WTC11 (cell line): ENCODE data around the gene TOMM5. TPM values are rescaled to one million over a fixed set of nuclear protein-coding genes. Genes with fewer than 3 reads are reported as not detected.

Experiments
- ATAC-seq: fragments of 200-7000 bp; cut with Tn5 transposase; 2 replicates; pipeline ENCODE4 v1.10.0; 2021; ENCODE audit warnings: mild to moderate bottlenecking, moderate library complexity
- CTCF ChIA-PET: fragments of 300-600 bp; sonication (Branson Sonifier 250); formaldehyde crosslinking; loops from one replicate; lab custom pipeline; 2021; ENCODE audit warnings: antibody characterized with exemption; lab: Charles Lee
- POLR2A ChIA-PET: fragments of 350-600 bp; sonication (Branson Sonifier 250); formaldehyde crosslinking; loops from one replicate; lab custom pipeline; 2021; ENCODE audit warnings: antibody characterized with exemption; lab: Charles Lee
- DNase-seq: peaks from one replicate; pipeline ENCODE4 v3.0.0; 2021; ENCODE audit warnings: low spot score
- H3K27ac Mint-ChIP-seq: 2 replicates; pipeline ENCODE4 v1.8.0; 2021; ENCODE audit warnings: mixed read lengths
- H3K27me3 Mint-ChIP-seq: 2 replicates; pipeline ENCODE4 v1.8.0; 2021; ENCODE audit warnings: low read depth, mild to moderate bottlenecking, moderate library complexity, mixed read lengths
- H3K36me3 Mint-ChIP-seq: 2 replicates; pipeline ENCODE4 v1.8.0; 2021; ENCODE audit warnings: mixed read lengths
- H3K4me1 Mint-ChIP-seq: 2 replicates; pipeline ENCODE4 v1.8.0; 2022; ENCODE audit warnings: mixed read lengths
- H3K4me3 Mint-ChIP-seq: 2 replicates; pipeline ENCODE4 v1.8.0; 2021; ENCODE audit warnings: mild to moderate bottlenecking, moderate library complexity, mixed read lengths
- H3K9me3 Mint-ChIP-seq: 2 replicates; pipeline ENCODE4 v1.8.0; 2021; ENCODE audit warnings: mixed read lengths
- GRHL2 ChIP-seq: fragments of 250-450 bp; sonication (Bioruptor Pico); IDR thresholded peaks from 2 replicates; pipeline ENCODE4 v1.8.0; 2022; ENCODE audit warnings: mild to moderate bottlenecking, moderate library complexity; ENCODE audit not compliant: insufficient replicate concordance, severe bottlenecking
- MXD4 ChIP-seq: fragments of 250-450 bp; sonication (Bioruptor Pico); IDR thresholded peaks from 2 replicates; pipeline ENCODE4 v1.8.0; 2021; ENCODE audit warnings: mild to moderate bottlenecking, moderate library complexity, borderline replicate concordance
- SOX15 ChIP-seq: fragments of 250-450 bp; sonication (Bioruptor Pico); IDR thresholded peaks from 2 replicates; pipeline ENCODE4 v1.9.0; 2021; ENCODE audit warnings: mild to moderate bottlenecking
- ZNF121 ChIP-seq: sonication (generic); formaldehyde crosslinking; IDR thresholded peaks from 2 replicates; pipeline ENCODE4 v1.8.0; 2023; ENCODE audit warnings: missing genetic modification reagents
- total RNA-seq: library from RNA; stranded (reverse); gene quantifications from 3 replicates; pipeline ENCODE4 v1.2.3, GENCODE V29; 2021
- TF ChIP-seq, protein P1 (sequence below): sonication (generic); formaldehyde crosslinking; IDR thresholded peaks from 2 replicates; pipeline ENCODE4 v1.8.0; 2022; ENCODE audit warnings: missing genetic modification reagents
- TF ChIP-seq, protein P2 (sequence below): fragments of 200-600 bp; IDR thresholded peaks from 2 replicates; pipeline ENCODE4 v1.8.0; 2022; ENCODE audit warnings: antibody characterized with exemption
- TF ChIP-seq, protein P3 (sequence below): sonication (generic); formaldehyde crosslinking; IDR thresholded peaks from 2 replicates; pipeline ENCODE4 v1.8.1; 2023; ENCODE audit warnings: mild to moderate bottlenecking, missing genetic modification reagents
- TF ChIP-seq, protein P4 (sequence below): fragments of 250-450 bp; sonication (Bioruptor Pico); conservative IDR thresholded peaks from 2 replicates; pipeline ENCODE4 v1.9.0; 2021; ENCODE audit warnings: mild to moderate bottlenecking
- TF ChIP-seq, protein P5 (sequence below): sonication (generic); formaldehyde crosslinking; IDR thresholded peaks from 2 replicates; pipeline ENCODE4 v1.8.1; 2023; ENCODE audit warnings: mild to moderate bottlenecking, missing genetic modification reagents, moderate library complexity
- TF ChIP-seq, protein P6 (sequence below): sonication (generic); formaldehyde crosslinking; IDR thresholded peaks from 2 replicates; pipeline ENCODE4 v1.8.1; 2022; ENCODE audit warnings: mild to moderate bottlenecking, moderate library complexity, missing genetic modification reagents
- TF ChIP-seq, protein P7 (sequence below): sonication (generic); formaldehyde crosslinking; IDR thresholded peaks from 2 replicates; pipeline ENCODE4 v1.8.1; 2023; ENCODE audit warnings: mild to moderate bottlenecking, missing genetic modification reagents, borderline replicate concordance
- TF ChIP-seq, protein P8 (sequence below): sonication (generic); formaldehyde crosslinking; IDR thresholded peaks from 2 replicates; pipeline ENCODE4 v1.8.0; 2022; ENCODE audit warnings: mild to moderate bottlenecking, missing genetic modification reagents
- TF ChIP-seq, protein P9 (sequence below): fragments of 250-450 bp; sonication (Bioruptor Pico); IDR thresholded peaks from 2 replicates; pipeline ENCODE4 v1.9.0; 2021; ENCODE audit warnings: mild to moderate bottlenecking, borderline replicate concordance

Gene TOMM5
- total RNA-seq, 1 experiment from 2014 or later, result 112 TPM

DNA sequence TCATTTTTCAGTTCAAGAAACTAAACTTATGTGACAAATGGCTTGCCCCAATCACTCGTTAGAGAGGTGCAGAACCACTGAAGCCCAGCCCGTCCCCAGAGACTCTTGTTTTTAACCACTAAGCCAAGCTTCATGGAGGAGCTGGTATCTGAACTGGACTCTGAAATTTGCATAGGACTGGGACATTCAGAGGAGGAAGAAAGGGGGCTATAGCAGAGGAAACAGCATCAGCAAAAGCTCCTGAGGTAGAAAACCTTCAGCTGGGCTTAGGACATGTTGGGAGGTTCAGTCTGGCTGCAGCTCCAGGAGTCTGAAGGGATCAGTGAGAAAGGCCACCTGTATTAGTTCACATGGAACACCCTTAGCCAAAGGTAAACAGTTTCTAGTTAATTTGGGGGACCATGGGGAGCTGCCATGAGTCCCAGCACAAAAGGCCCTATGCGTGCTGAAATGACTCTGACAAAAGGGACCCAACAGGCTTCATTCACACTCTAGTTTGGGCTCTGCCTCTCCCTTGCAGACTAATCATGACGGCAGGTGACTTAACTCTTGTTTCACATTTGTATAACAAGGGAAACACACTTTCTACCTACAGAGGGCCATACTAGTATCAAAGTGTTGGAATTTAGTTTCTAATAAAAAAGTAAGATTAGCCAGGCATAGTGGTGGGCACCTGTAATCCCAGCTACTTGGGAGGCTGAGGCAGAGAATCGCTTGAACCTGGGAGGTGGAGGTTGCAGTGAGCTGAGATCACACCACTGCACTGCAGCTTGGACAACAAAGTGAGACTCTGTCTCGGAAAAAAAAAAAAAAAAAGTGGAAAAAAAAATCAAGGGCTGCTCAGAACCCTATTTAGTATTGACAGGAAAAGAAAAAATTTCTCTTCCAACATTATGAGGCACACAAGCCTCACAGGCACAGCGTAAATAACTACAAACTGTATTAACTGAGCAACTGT, 26.5 kb downstream of the TOMM5 start (continued):
- TF ChIP-seq, protein P1, sequence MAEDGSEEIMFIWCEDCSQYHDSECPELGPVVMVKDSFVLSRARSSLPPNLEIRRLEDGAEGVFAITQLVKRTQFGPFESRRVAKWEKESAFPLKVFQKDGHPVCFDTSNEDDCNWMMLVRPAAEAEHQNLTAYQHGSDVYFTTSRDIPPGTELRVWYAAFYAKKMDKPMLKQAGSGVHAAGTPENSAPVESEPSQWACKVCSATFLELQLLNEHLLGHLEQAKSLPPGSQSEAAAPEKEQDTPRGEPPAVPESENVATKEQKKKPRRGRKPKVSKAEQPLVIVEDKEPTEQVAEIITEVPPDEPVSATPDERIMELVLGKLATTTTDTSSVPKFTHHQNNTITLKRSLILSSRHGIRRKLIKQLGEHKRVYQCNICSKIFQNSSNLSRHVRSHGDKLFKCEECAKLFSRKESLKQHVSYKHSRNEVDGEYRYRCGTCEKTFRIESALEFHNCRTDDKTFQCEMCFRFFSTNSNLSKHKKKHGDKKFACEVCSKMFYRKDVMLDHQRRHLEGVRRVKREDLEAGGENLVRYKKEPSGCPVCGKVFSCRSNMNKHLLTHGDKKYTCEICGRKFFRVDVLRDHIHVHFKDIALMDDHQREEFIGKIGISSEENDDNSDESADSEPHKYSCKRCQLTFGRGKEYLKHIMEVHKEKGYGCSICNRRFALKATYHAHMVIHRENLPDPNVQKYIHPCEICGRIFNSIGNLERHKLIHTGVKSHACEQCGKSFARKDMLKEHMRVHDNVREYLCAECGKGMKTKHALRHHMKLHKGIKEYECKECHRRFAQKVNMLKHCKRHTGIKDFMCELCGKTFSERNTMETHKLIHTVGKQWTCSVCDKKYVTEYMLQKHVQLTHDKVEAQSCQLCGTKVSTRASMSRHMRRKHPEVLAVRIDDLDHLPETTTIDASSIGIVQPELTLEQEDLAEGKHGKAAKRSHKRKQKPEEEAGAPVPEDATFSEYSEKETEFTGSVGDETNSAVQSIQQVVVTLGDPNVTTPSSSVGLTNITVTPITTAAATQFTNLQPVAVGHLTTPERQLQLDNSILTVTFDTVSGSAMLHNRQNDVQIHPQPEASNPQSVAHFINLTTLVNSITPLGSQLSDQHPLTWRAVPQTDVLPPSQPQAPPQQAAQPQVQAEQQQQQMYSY (CRISPR knock-in tag), result no peak
- TF ChIP-seq ZNF121, result no peak
- TF ChIP-seq, protein P2, sequence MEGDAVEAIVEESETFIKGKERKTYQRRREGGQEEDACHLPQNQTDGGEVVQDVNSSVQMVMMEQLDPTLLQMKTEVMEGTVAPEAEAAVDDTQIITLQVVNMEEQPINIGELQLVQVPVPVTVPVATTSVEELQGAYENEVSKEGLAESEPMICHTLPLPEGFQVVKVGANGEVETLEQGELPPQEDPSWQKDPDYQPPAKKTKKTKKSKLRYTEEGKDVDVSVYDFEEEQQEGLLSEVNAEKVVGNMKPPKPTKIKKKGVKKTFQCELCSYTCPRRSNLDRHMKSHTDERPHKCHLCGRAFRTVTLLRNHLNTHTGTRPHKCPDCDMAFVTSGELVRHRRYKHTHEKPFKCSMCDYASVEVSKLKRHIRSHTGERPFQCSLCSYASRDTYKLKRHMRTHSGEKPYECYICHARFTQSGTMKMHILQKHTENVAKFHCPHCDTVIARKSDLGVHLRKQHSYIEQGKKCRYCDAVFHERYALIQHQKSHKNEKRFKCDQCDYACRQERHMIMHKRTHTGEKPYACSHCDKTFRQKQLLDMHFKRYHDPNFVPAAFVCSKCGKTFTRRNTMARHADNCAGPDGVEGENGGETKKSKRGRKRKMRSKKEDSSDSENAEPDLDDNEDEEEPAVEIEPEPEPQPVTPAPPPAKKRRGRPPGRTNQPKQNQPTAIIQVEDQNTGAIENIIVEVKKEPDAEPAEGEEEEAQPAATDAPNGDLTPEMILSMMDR, result no peak
- no peak for TF ChIP-seq GRHL2 (CRISPR knock-in tag)
- TF ChIP-seq MXD4, result no peak
- TF ChIP-seq, protein P3, sequence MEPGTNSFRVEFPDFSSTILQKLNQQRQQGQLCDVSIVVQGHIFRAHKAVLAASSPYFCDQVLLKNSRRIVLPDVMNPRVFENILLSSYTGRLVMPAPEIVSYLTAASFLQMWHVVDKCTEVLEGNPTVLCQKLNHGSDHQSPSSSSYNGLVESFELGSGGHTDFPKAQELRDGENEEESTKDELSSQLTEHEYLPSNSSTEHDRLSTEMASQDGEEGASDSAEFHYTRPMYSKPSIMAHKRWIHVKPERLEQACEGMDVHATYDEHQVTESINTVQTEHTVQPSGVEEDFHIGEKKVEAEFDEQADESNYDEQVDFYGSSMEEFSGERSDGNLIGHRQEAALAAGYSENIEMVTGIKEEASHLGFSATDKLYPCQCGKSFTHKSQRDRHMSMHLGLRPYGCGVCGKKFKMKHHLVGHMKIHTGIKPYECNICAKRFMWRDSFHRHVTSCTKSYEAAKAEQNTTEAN, result no peak

DNA sequence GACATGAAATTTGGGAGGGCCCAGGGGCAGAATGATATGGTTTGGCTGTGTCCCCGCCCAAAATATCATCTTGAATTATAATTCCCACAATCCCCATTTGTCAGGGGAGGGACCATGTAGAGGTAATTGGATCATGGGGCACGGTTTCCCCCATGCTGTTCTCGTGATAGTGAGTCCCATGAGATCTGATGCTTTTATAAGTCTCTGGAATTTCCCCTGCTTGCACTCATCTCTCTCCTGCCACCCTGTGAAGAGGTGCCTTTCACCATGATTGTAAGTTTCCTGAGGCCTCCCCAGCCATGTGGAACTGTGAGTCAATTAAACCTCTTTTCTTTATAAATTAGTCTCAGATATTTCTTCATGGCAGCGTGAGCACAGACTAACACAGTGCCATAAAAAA, 27.5 kb downstream of the TOMM5 start:
- H3K9me3 Mint-ChIP-seq, result peaks cover 25% of the 10 kb centered on the region
- H3K27ac Mint-ChIP-seq, result no peak overlapping the region
- peaks cover 23% of the 10 kb centered on the region for H3K4me1 Mint-ChIP-seq
- ATAC-seq (no peak), DNase-seq (no peak)
- ChIA-PET CTCF (no interaction called here), POLR2A (no interaction called here)
- no peaks in the 10 kb centered on the region; the same call in none of the 2 replicates for H3K27me3 Mint-ChIP-seq
- no peak overlapping the region for H3K4me3 Mint-ChIP-seq
- peaks cover 26% of the 10 kb centered on the region for H3K36me3 Mint-ChIP-seq
- TF ChIP-seq, protein P4, sequence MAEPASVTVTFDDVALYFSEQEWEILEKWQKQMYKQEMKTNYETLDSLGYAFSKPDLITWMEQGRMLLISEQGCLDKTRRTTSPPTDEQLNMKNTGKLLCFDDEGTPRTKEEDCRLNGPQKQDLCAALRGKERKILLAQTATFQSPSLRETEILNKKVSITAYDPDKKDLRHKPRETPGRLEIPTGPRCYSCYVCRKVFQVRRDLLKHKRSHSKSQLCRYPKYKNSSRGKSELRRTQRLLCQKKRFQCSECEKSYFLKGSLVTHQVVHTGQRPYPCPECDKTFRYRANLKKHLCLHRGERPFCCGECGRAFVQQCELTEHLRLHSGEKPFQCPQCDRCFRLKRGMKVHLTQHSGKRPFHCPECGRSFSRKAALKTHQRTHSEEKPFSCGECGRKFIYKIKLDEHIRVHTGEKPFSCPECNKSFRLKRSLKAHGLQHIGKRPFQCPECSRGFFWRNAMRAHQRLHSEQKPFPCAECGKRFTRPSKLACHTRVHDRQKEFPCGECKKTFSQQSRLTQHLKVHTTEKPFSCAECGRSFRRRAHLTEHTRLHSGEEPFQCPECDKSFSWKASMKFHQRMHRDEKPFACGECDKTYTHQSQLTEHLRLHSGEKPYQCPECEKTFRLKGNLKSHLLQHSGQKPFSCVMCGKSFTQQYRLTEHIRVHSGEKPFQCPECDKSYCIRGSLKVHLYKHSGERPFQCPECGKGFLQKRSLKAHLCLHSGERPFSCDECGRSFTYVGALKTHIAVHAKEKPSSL (CRISPR knock-in tag), result no peak
- TF ChIP-seq, protein P5, sequence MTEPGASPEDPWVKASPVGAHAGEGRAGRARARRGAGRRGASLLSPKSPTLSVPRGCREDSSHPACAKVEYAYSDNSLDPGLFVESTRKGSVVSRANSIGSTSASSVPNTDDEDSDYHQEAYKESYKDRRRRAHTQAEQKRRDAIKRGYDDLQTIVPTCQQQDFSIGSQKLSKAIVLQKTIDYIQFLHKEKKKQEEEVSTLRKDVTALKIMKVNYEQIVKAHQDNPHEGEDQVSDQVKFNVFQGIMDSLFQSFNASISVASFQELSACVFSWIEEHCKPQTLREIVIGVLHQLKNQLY, result no peak
- TF ChIP-seq, protein P6, sequence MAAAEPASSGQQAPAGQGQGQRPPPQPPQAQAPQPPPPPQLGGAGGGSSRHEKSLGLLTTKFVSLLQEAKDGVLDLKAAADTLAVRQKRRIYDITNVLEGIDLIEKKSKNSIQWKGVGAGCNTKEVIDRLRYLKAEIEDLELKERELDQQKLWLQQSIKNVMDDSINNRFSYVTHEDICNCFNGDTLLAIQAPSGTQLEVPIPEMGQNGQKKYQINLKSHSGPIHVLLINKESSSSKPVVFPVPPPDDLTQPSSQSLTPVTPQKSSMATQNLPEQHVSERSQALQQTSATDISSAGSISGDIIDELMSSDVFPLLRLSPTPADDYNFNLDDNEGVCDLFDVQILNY (CRISPR knock-in tag), result no peak
- TF ChIP-seq, protein P7, sequence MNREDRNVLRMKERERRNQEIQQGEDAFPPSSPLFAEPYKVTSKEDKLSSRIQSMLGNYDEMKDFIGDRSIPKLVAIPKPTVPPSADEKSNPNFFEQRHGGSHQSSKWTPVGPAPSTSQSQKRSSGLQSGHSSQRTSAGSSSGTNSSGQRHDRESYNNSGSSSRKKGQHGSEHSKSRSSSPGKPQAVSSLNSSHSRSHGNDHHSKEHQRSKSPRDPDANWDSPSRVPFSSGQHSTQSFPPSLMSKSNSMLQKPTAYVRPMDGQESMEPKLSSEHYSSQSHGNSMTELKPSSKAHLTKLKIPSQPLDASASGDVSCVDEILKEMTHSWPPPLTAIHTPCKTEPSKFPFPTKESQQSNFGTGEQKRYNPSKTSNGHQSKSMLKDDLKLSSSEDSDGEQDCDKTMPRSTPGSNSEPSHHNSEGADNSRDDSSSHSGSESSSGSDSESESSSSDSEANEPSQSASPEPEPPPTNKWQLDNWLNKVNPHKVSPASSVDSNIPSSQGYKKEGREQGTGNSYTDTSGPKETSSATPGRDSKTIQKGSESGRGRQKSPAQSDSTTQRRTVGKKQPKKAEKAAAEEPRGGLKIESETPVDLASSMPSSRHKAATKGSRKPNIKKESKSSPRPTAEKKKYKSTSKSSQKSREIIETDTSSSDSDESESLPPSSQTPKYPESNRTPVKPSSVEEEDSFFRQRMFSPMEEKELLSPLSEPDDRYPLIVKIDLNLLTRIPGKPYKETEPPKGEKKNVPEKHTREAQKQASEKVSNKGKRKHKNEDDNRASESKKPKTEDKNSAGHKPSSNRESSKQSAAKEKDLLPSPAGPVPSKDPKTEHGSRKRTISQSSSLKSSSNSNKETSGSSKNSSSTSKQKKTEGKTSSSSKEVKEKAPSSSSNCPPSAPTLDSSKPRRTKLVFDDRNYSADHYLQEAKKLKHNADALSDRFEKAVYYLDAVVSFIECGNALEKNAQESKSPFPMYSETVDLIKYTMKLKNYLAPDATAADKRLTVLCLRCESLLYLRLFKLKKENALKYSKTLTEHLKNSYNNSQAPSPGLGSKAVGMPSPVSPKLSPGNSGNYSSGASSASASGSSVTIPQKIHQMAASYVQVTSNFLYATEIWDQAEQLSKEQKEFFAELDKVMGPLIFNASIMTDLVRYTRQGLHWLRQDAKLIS (CRISPR knock-in tag), result no peak
- TF ChIP-seq, protein P8, sequence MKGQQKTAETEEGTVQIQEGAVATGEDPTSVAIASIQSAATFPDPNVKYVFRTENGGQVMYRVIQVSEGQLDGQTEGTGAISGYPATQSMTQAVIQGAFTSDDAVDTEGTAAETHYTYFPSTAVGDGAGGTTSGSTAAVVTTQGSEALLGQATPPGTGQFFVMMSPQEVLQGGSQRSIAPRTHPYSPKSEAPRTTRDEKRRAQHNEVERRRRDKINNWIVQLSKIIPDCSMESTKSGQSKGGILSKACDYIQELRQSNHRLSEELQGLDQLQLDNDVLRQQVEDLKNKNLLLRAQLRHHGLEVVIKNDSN, result no peak
- TF ChIP-seq SOX15 (CRISPR knock-in tag), result no peak
- TF ChIP-seq, protein P9, sequence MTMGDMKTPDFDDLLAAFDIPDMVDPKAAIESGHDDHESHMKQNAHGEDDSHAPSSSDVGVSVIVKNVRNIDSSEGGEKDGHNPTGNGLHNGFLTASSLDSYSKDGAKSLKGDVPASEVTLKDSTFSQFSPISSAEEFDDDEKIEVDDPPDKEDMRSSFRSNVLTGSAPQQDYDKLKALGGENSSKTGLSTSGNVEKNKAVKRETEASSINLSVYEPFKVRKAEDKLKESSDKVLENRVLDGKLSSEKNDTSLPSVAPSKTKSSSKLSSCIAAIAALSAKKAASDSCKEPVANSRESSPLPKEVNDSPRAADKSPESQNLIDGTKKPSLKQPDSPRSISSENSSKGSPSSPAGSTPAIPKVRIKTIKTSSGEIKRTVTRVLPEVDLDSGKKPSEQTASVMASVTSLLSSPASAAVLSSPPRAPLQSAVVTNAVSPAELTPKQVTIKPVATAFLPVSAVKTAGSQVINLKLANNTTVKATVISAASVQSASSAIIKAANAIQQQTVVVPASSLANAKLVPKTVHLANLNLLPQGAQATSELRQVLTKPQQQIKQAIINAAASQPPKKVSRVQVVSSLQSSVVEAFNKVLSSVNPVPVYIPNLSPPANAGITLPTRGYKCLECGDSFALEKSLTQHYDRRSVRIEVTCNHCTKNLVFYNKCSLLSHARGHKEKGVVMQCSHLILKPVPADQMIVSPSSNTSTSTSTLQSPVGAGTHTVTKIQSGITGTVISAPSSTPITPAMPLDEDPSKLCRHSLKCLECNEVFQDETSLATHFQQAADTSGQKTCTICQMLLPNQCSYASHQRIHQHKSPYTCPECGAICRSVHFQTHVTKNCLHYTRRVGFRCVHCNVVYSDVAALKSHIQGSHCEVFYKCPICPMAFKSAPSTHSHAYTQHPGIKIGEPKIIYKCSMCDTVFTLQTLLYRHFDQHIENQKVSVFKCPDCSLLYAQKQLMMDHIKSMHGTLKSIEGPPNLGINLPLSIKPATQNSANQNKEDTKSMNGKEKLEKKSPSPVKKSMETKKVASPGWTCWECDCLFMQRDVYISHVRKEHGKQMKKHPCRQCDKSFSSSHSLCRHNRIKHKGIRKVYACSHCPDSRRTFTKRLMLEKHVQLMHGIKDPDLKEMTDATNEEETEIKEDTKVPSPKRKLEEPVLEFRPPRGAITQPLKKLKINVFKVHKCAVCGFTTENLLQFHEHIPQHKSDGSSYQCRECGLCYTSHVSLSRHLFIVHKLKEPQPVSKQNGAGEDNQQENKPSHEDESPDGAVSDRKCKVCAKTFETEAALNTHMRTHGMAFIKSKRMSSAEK (CRISPR knock-in tag), result no peak
